HepG2 (cell line): ENCODE results near the gene CPT1A. TPM values are rescaled to one million over a fixed set of nuclear protein-coding genes. Genes with fewer than 3 reads are reported as not detected.

Source experiments
- ATAC-seq: fragments of 200-7000 bp; cut with Tn5 transposase; 3 replicates; pipeline ENCODE4 v1.9.1; 2020; ENCODE audit warnings: mild to moderate bottlenecking, moderate library complexity
- BruUV-seq: library from RNA; stranded (reverse); fragments of 400-500 nt; replicated peaks from 2 replicates; lab custom pipeline; 2021; lab: Mats Ljungman, UMichigan
- CTCF ChIA-PET: fragments of 300-600 bp; formaldehyde crosslinking; extraction: SDS; loops from one replicate; lab custom pipeline; 2021; ENCODE audit warnings: low total read pairs, inconsistent platforms, low intra/inter-chr PET ratio; lab: Yijun Ruan, JAX
- POLR2A ChIA-PET: fragments of 350-600 bp; sonication (Branson Sonifier 250); formaldehyde crosslinking; loops from one replicate; lab custom pipeline; 2020; ENCODE audit warnings: antibody characterized with exemption, inconsistent platforms; lab: Yijun Ruan, JAX
- DNase-seq: peaks from one replicate; pipeline ENCODE4 v3.0.0-alpha.2; 2015; ENCODE audit warnings: low spot score
- FAIRE-seq: peaks from 3 replicates; lab custom pipeline; 2011; peaks lifted over from hg19 to GRCh38; lab: Jason Lieb, UNC
- H2AFZ ChIP-seq: one replicate; pipeline ENCODE4 v1.6.1; 2011; ENCODE audit warnings: low read length, inconsistent platforms
- H3K27ac ChIP-seq: fragments of 300-600 bp; 3 replicates; pipeline ENCODE4 v1.8.0; 2011; ENCODE audit warnings: mixed run types, mild to moderate bottlenecking, mixed read lengths, low read length, inconsistent platforms; ENCODE audit not compliant: insufficient read depth; ENCODE audit errors: extremely low read length
- H3K27me3 ChIP-seq, 2 experiments: fragments of 200-600 bp in 1 of 2; 2 replicates in 1 of 2; 3 replicates in 1 of 2; pipeline versions ENCODE4 v1.6.0 to v1.8.0; 2011; ENCODE audit warnings: low read length in 2 of 2, mild to moderate bottlenecking in 2 of 2, moderate library complexity in 2 of 2, inconsistent platforms in 1 of 2; ENCODE audit not compliant: insufficient read depth in 2 of 2, control insufficient read depth in 1 of 2
- H3K36me3 ChIP-seq, 2 experiments: fragments of 200-600 bp in 1 of 2; replicated peaks in 1 of 2; 2 replicates in 1 of 2; 3 replicates in 1 of 2; pipeline versions ENCODE4 v1.5.1 to v1.8.0; 2011; ENCODE audit warnings: low read length in 2 of 2, inconsistent platforms in 1 of 2; ENCODE audit not compliant: insufficient read depth in 2 of 2, control insufficient read depth in 1 of 2
- H3K4me1 ChIP-seq: 2 replicates; pipeline ENCODE4 v1.5.1; 2012; ENCODE audit warnings: low read length, inconsistent platforms; ENCODE audit not compliant: insufficient read depth
- H3K4me2 ChIP-seq: 2 replicates; pipeline ENCODE4 v1.6.0; 2011; ENCODE audit warnings: low read depth, low read length, inconsistent platforms
- H3K4me3 ChIP-seq, 3 experiments: fragments of 200-600 bp in 1 of 3; sonication (generic), shearing (Covaris generic) in 1 of 3; replicated peaks in 1 of 3; 2 replicates each; pipeline ENCODE4 v1.5.1; 2011 to 2016; ENCODE audit warnings: low read length in 3 of 3, inconsistent platforms in 2 of 3, low read depth in 2 of 3, mild to moderate bottlenecking in 2 of 3, control low read depth in 1 of 3, mixed read lengths in 1 of 3; ENCODE audit not compliant: insufficient read depth in 1 of 3
- H3K79me2 ChIP-seq: one replicate; pipeline ENCODE4 v1.6.1; 2011; ENCODE audit warnings: low read length, inconsistent platforms; ENCODE audit not compliant: insufficient read depth
- H3K9ac ChIP-seq: 2 replicates; pipeline ENCODE4 v1.6.0; 2011; ENCODE audit warnings: mild to moderate bottlenecking, low read depth, low read length, inconsistent platforms; ENCODE audit not compliant: insufficient read depth
- H3K9me3 ChIP-seq: 2 replicates; pipeline ENCODE4 v1.5.1; 2012; ENCODE audit warnings: mild to moderate bottlenecking, low read length
- H4K20me1 ChIP-seq: 2 replicates; pipeline ENCODE4 v1.6.0; 2011; ENCODE audit warnings: inconsistent platforms, mild to moderate bottlenecking, low read length, moderate library complexity; ENCODE audit not compliant: insufficient read depth
- ASH2L ChIP-seq: fragments of 300-600, 200-600 bp; sonication (generic); IDR thresholded peaks from 2 replicates; pipeline ENCODE4 v1.7.0; 2017; ENCODE audit warnings: low read depth, mild to moderate bottlenecking, moderate library complexity, mixed read lengths, low read length; ENCODE audit not compliant: insufficient read length
- ATF3 ChIP-seq: sonication (generic); formaldehyde crosslinking; IDR thresholded peaks from 2 replicates; pipeline ENCODE4 v1.4.0; 2020; ENCODE audit warnings: missing genetic modification reagents
- GATA4 ChIP-seq: sonication (generic); IDR thresholded peaks from 2 replicates; pipeline ENCODE4 v1.6.1; 2016; ENCODE audit warnings: antibody characterized with exemption, low read depth, borderline replicate concordance
- IKZF1 ChIP-seq: fragments of 450-650 bp; IDR thresholded peaks from 2 replicates; pipeline ENCODE4 v1.7.1; 2016
- NR2F2 ChIP-seq: IDR thresholded peaks from 2 replicates; pipeline ENCODE4 v1.6.1; 2012; ENCODE audit warnings: low read depth, inconsistent platforms, borderline replicate concordance
- SMYD3 ChIP-seq: sonication (generic); formaldehyde crosslinking; IDR thresholded peaks from 2 replicates; pipeline ENCODE4 v1.8.1; 2023; ENCODE audit warnings: mild to moderate bottlenecking, missing genetic modification reagents
- SP140L ChIP-seq: sonication (generic); formaldehyde crosslinking; IDR thresholded peaks from 2 replicates; pipeline ENCODE4 v1.4.0; 2020; ENCODE audit warnings: missing genetic modification reagents, borderline replicate concordance
- ZMYM4 ChIP-seq: sonication (generic); formaldehyde crosslinking; IDR thresholded peaks from 2 replicates; pipeline ENCODE4 v1.8.1; 2023; ENCODE audit warnings: mild to moderate bottlenecking, missing genetic modification reagents
- ZNF180 ChIP-seq: sonication (generic); formaldehyde crosslinking; IDR thresholded peaks from 2 replicates; pipeline ENCODE4 v1.4.0; 2020; ENCODE audit warnings: low read depth, missing genetic modification reagents, borderline replicate concordance
- ZNF331 ChIP-seq: sonication (generic); formaldehyde crosslinking; IDR thresholded peaks from 2 replicates; pipeline ENCODE4 v1.4.0; 2020; ENCODE audit warnings: missing genetic modification reagents
- ZNF567 ChIP-seq: sonication (generic); formaldehyde crosslinking; IDR thresholded peaks from 2 replicates; pipeline ENCODE4 v1.8.1; 2023; ENCODE audit warnings: mild to moderate bottlenecking, missing genetic modification reagents, borderline replicate concordance
- ZNF570 ChIP-seq: sonication (generic); formaldehyde crosslinking; IDR thresholded peaks from 2 replicates; pipeline ENCODE4 v1.4.0; 2020; ENCODE audit warnings: mild to moderate bottlenecking, missing genetic modification reagents, borderline replicate concordance
- ZNF644 ChIP-seq: IDR thresholded peaks from 2 replicates; pipeline ENCODE4 v1.6.1; 2016; ENCODE audit warnings: low read depth
- ZNF672 ChIP-seq: sonication (generic); formaldehyde crosslinking; IDR thresholded peaks from 2 replicates; pipeline ENCODE4 v1.8.1; 2022; ENCODE audit warnings: missing genetic modification reagents
- WGBS: methylation state at CpG from one replicate; pipeline ENCODE4 v1.1.6; 2017; ENCODE audit warnings: low lambda C conversion rate; 5-methylcytosine and 5-hydroxymethylcytosine counted together
- in situ Hi-C: cut with HindIII; loops from 2 replicates; pipeline ENCODE4 v1.10.0; 2017; ENCODE audit warnings: low pct_unique_long_range_greater_than_20kb; ENCODE audit not compliant: extremely low pct_ligation_motif_present
- intact Hi-C: fragments of 100-400 bp; cut with micrococcal nuclease; formaldehyde crosslinking; loops from one replicate; pipeline ENCODE4 v1.10.0; 2022; ENCODE audit not compliant: unreplicated experiment
- polyA plus RNA-seq, 8 experiments: library from polyadenylated mRNA; depleted of rRNA in 3 of 8; stranded (reverse) in 7 of 8; unstranded in 1 of 8; fragments of >200 nt; fragmentation: Illumina TruSeq in 4 of 8; extraction: Trizol in 4 of 8; gene quantifications; 2 replicates each; pipeline versions ENCODE4 v1.2.1 to v1.2.3, GENCODE V29; 2011 to 2016; ENCODE audit warnings: low read depth in 4 of 8, missing spikeins in 1 of 8, mixed read lengths in 1 of 8; ENCODE audit not compliant: insufficient read depth in 1 of 8
- total RNA-seq, 5 experiments: library from RNA; depleted of rRNA; stranded (reverse); fragments of >200 nt; fragmentation: Illumina TruSeq; extraction: Trizol; gene quantifications; 2 replicates each; pipeline ENCODE4 v1.2.3, GENCODE V29; 2016; ENCODE audit warnings: low read depth in 1 of 5
- TF ChIP-seq, protein P1 (sequence below): sonication (generic); formaldehyde crosslinking; IDR thresholded peaks from 2 replicates; pipeline ENCODE4 v1.4.0; 2020; ENCODE audit warnings: missing genetic modification reagents, borderline replicate concordance
- TF ChIP-seq, protein P2 (sequence below): sonication (generic); formaldehyde crosslinking; IDR thresholded peaks from 2 replicates; pipeline ENCODE4 v1.4.0; 2020; ENCODE audit warnings: mild to moderate bottlenecking, missing genetic modification reagents

The CPT1A gene
- total and polyA plus RNA-seq, 2 of the 13 experiments (the other 11 are each of a cell fraction or from before 2014, with no cell fraction given), result 7.0 to 7.1 TPM

DNA sequence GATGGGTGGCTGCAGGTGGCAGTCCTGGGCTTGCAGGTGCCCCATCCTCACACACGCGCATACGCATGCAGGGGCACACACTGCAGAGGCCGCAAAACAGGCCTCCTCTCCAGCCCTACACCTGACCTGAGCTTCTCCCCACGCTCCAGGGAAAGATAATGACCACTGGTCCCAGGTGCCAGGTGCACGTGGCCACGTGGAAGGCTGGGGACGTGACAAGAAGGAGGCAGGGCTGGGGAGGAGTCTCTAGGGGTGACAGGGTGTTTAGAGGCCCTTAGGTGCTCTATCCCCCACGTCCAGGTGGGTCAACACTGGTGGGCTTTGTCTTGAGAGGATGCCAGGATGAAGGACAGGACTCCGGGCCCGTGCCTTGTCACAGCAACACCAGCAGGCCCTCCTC, 23.5 kb upstream of the CPT1A start (continued):
- TF ChIP-seq ASH2L (no peak), ATF3 (no peak)

- Histone ChIP-seq H3K9me3 (peaks cover 9% of the 10 kb centered on the region), H3K27ac (no peak overlapping the region), H3K27me3 (peaks cover 0 to 17% of the 10 kb centered on the region in 2 experiments; a peak in 2 of 5 replicates), H3K4me2 (no peak overlapping the region), H4K20me1 (no peaks in the 10 kb centered on the region), H3K4me3 (no peak overlapping the region), H3K4me1 (peaks cover 11% of the 10 kb centered on the region), H3K9ac (no peak overlapping the region), H2AFZ (no peak overlapping the region), H3K79me2 (no peaks in the 10 kb centered on the region), H3K36me3 (no peaks in the 10 kb centered on the region)
- ChIA-PET CTCF (no interaction called here), POLR2A (no interaction called here)
- intact Hi-C loops, result no loop called here
- DNase-seq (no peak), ATAC-seq (no peak), FAIRE-seq (no peak)
- BruUV-seq, result no TSS peak
- WGBS, result 75% methylated on average over 2 of the region's 3 CpGs
- in situ Hi-C loops, result no loop called here
- TF ChIP-seq ZNF180, result no peak
- no peak for TF ChIP-seq GATA4
- no peak for TF ChIP-seq ZNF567
- TF ChIP-seq, protein P1, sequence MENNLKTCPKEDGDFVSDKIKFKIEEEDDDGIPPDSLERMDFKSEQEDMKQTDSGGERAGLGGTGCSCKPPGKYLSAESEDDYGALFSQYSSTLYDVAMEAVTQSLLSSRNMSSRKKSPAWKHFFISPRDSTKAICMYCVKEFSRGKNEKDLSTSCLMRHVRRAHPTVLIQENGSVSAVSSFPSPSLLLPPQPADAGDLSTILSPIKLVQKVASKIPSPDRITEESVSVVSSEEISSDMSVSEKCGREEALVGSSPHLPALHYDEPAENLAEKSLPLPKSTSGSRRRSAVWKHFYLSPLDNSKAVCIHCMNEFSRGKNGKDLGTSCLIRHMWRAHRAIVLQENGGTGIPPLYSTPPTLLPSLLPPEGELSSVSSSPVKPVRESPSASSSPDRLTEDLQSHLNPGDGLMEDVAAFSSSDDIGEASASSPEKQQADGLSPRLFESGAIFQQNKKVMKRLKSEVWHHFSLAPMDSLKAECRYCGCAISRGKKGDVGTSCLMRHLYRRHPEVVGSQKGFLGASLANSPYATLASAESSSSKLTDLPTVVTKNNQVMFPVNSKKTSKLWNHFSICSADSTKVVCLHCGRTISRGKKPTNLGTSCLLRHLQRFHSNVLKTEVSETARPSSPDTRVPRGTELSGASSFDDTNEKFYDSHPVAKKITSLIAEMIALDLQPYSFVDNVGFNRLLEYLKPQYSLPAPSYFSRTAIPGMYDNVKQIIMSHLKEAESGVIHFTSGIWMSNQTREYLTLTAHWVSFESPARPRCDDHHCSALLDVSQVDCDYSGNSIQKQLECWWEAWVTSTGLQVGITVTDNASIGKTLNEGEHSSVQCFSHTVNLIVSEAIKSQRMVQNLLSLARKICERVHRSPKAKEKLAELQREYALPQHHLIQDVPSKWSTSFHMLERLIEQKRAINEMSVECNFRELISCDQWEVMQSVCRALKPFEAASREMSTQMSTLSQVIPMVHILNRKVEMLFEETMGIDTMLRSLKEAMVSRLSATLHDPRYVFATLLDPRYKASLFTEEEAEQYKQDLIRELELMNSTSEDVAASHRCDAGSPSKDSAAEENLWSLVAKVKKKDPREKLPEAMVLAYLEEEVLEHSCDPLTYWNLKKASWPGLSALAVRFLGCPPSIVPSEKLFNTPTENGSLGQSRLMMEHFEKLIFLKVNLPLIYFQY (CRISPR knock-in tag), result no peak
- TF ChIP-seq ZMYM4 (CRISPR knock-in tag), result no peak
- no peak for TF ChIP-seq ZNF644 (CRISPR knock-in tag)
- TF ChIP-seq, protein P2, sequence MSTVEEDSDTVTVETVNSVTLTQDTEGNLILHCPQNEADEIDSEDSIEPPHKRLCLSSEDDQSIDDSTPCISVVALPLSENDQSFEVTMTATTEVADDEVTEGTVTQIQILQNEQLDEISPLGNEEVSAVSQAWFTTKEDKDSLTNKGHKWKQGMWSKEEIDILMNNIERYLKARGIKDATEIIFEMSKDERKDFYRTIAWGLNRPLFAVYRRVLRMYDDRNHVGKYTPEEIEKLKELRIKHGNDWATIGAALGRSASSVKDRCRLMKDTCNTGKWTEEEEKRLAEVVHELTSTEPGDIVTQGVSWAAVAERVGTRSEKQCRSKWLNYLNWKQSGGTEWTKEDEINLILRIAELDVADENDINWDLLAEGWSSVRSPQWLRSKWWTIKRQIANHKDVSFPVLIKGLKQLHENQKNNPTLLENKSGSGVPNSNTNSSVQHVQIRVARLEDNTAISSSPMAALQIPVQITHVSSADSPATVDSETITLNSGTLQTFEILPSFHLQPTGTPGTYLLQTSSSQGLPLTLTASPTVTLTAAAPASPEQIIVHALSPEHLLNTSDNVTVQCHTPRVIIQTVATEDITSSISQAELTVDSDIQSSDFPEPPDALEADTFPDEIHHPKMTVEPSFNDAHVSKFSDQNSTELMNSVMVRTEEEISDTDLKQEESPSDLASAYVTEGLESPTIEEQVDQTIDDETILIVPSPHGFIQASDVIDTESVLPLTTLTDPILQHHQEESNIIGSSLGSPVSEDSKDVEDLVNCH (CRISPR knock-in tag), result no peak
- no peak for TF ChIP-seq IKZF1
- TF ChIP-seq SP140L (CRISPR knock-in tag), result no peak
- no peak for TF ChIP-seq SMYD3 (CRISPR knock-in tag)
- TF ChIP-seq ZNF672 (CRISPR knock-in tag), result no peak
- TF ChIP-seq NR2F2, result no peak
- TF ChIP-seq ZNF331, result no peak
- TF ChIP-seq ZNF570, result no peak
Observed at GRCh38 chr11:68863553-68864265, 22.0 kb upstream of the CPT1A start.
